Measurements from ENCODE around the gene KCNA4.

The KCNA4 gene

GRCh38 chr11:30002157-30002785 is 14.6 kb downstream of the KCNA4 start:
- H3K36me3 ChIP-seq (replicated peaks; ENCODE audit: insufficient read depth, low read length): no peaks in the 10 kb centered on the region
- H3K79me2 ChIP-seq (ENCODE audit: low read length): no peaks in the 10 kb centered on the region
- H3K27ac ChIP-seq (ENCODE audit: low read length): no peak overlapping the region
- no peaks in the 10 kb centered on the region for H3K9me2 ChIP-seq (replicated peaks; ENCODE audit: insufficient read depth, low read length)
- no peak overlapping the region for H3K4me3 ChIP-seq (ENCODE audit: low read length)
- H3K9ac ChIP-seq (ENCODE audit: low read length): no peak overlapping the region
- peaks cover 14% of the 10 kb centered on the region; the same call in 1 of the 2 replicates for H3K27me3 ChIP-seq (replicated peaks; ENCODE audit: insufficient read depth, low read length)
- H3F3A ChIP-seq (ENCODE audit: insufficient read depth, low read length): no peaks in the 10 kb centered on the region
- TF ChIP-seq EZH2phosphoT487 (IDR thresholded peaks at IDR 0.05; ENCODE audit: low read length): no peak
- TF ChIP-seq CTCF (IDR thresholded peaks at IDR 0.05; ENCODE audit: low read length): no peak
- TF ChIP-seq EZH2 (optimal IDR thresholded peaks at IDR 0.05; ENCODE audit: low read depth, low read length): no peak
- H4K20me1 ChIP-seq (ENCODE audit: insufficient read depth, low read length): no peaks in the 10 kb centered on the region
- H2AFZ ChIP-seq (ENCODE audit: low read length): no peak overlapping the region
- no peak overlapping the region for H3K4me2 ChIP-seq (ENCODE audit: low read depth, low read length)
- no peak for DNase-seq
- H3K4me1 ChIP-seq (ENCODE audit: low read length): peaks cover 24% of the 10 kb centered on the region
- H3K9me3 ChIP-seq (replicated peaks; ENCODE audit: insufficient read depth, low read length): no peaks in the 10 kb centered on the region

GRCh38 chr11:30000986-30001750 is 15.7 kb downstream of the KCNA4 start:
- Histone ChIP-seq H3F3A (ENCODE audit: insufficient read depth, low read length) (no peaks in the 10 kb centered on the region), H3K4me3 (ENCODE audit: low read length) (no peak overlapping the region), H3K4me2 (ENCODE audit: low read depth, low read length) (peak overlapping the region; percentile 56), H3K4me1 (ENCODE audit: low read length) (peaks cover 31% of the 10 kb centered on the region), H2AFZ (ENCODE audit: low read length) (no peak overlapping the region), H3K9me3 (replicated peaks; ENCODE audit: insufficient read depth, low read length) (no peaks in the 10 kb centered on the region), H3K36me3 (replicated peaks; ENCODE audit: insufficient read depth, low read length) (no peaks in the 10 kb centered on the region), H3K9me2 (replicated peaks; ENCODE audit: insufficient read depth, low read length) (no peaks in the 10 kb centered on the region), H4K20me1 (ENCODE audit: insufficient read depth, low read length) (no peaks in the 10 kb centered on the region), H3K79me2 (ENCODE audit: low read length) (no peaks in the 10 kb centered on the region), H3K27ac (ENCODE audit: low read length) (no peak overlapping the region; the same call in 1 of the 2 replicates), H3K9ac (ENCODE audit: low read length) (no peak overlapping the region), H3K27me3 (replicated peaks; ENCODE audit: insufficient read depth, low read length) (peaks cover 16% of the 10 kb centered on the region; the same call in 1 of the 2 replicates)
- TF ChIP-seq CTCF (IDR thresholded peaks at IDR 0.05; ENCODE audit: low read length) (no peak), EZH2 (optimal IDR thresholded peaks at IDR 0.05; ENCODE audit: low read depth, low read length) (no peak), EZH2phosphoT487 (IDR thresholded peaks at IDR 0.05; ENCODE audit: low read length) (no peak)
- DNase-seq: peak; percentile 67

GRCh38 chr11:29996016-29996415 is 20.8 kb downstream of the KCNA4 start:
- Histone ChIP-seq H3K4me2 (ENCODE audit: low read depth, low read length) (peak overlapping the region; percentile 38; the same call in 1 of the 2 replicates), H3K9me3 (replicated peaks; ENCODE audit: insufficient read depth, low read length) (no peaks in the 10 kb centered on the region), H3K9me2 (replicated peaks; ENCODE audit: insufficient read depth, low read length) (no peaks in the 10 kb centered on the region), H3K27ac (ENCODE audit: low read length) (no peak overlapping the region), H3K4me3 (ENCODE audit: low read length) (no peak overlapping the region), H3K36me3 (replicated peaks; ENCODE audit: insufficient read depth, low read length) (no peaks in the 10 kb centered on the region), H3K27me3 (replicated peaks; ENCODE audit: insufficient read depth, low read length) (peaks cover 8% of the 10 kb centered on the region; the same call in 1 of the 2 replicates), H3K4me1 (ENCODE audit: low read length) (peaks cover 21% of the 10 kb centered on the region), H2AFZ (ENCODE audit: low read length) (no peak overlapping the region), H3F3A (ENCODE audit: insufficient read depth, low read length) (no peaks in the 10 kb centered on the region), H3K9ac (ENCODE audit: low read length) (no peak overlapping the region), H4K20me1 (ENCODE audit: insufficient read depth, low read length) (no peaks in the 10 kb centered on the region), H3K79me2 (ENCODE audit: low read length) (no peaks in the 10 kb centered on the region)
- DNase-seq: peak; percentile 84
- TF ChIP-seq CTCF (IDR thresholded peaks at IDR 0.05; ENCODE audit: low read length) (no peak), EZH2 (optimal IDR thresholded peaks at IDR 0.05; ENCODE audit: low read depth, low read length) (no peak), EZH2phosphoT487 (IDR thresholded peaks at IDR 0.05; ENCODE audit: low read length) (no peak)

Data from MM.1S (cell line).